GM12878 (cell line): Measurements from ENCODE around the gene SMARCB1. TPM values are rescaled to one million over a fixed set of nuclear protein-coding genes. Genes with fewer than 3 reads are reported as not detected.

ENCODE experiments used
- ATAC-seq: fragments of 200-7000 bp; cut with Tn5 transposase; 3 replicates; pipeline ENCODE4 v1.9.1; 2020; ENCODE audit warnings: mild to moderate bottlenecking, moderate library complexity
- BruUV-seq: library from RNA; stranded (reverse); fragments of 400-500 nt; replicated peaks from 2 replicates; lab custom pipeline; 2021; lab: Mats Ljungman, UMichigan
- CTCF ChIA-PET: fragments of 300-600 bp; sonication (Branson Sonifier 250); formaldehyde crosslinking; extraction: SDS; loops from one replicate; lab custom pipeline; 2021; ENCODE audit warnings: inconsistent platforms; lab: Yijun Ruan, JAX
- POLR2A ChIA-PET: fragments of 350-600 bp; formaldehyde crosslinking; extraction: SDS; loops from one replicate; lab custom pipeline; 2021; ENCODE audit warnings: inconsistent platforms; lab: Charles Lee
- RAD21 ChIA-PET: fragments of 300-600 bp; sonication (Branson Sonifier 250); formaldehyde crosslinking; loops from one replicate; lab custom pipeline; 2023; ENCODE audit warnings: antibody characterized with exemption; ENCODE audit not compliant: unreplicated experiment; lab: Charles Lee
- SMC1A ChIA-PET: fragments of 300-600 bp; sonication (Branson Sonifier 250); formaldehyde crosslinking; loops from one replicate; lab custom pipeline; 2023; ENCODE audit not compliant: unreplicated experiment, uncharacterized antibody; lab: Charles Lee
- DNase-seq: peaks from one replicate; pipeline ENCODE4 v3.0.0-alpha.2; 2011; ENCODE audit warnings: low read depth, low spot score
- FAIRE-seq: peaks from 3 replicates; lab custom pipeline; 2011; peaks lifted over from hg19 to GRCh38; lab: Jason Lieb, UNC
- H2AFZ ChIP-seq: 2 replicates; pipeline ENCODE4 v1.6.0; 2011; ENCODE audit warnings: low read depth, low read length, control low read depth; ENCODE audit not compliant: control insufficient read depth
- H3K27ac ChIP-seq: 2 replicates; pipeline ENCODE4 v1.5.1; 2011; ENCODE audit warnings: control low read depth; ENCODE audit not compliant: control insufficient read depth, insufficient read depth
- H3K27me3 ChIP-seq, 2 experiments: replicated peaks in 1 of 2; 2 replicates each; pipeline versions ENCODE4 v1.6.0 to v1.6.1; 2011; ENCODE audit warnings: low read length in 1 of 2; ENCODE audit not compliant: control insufficient read depth in 2 of 2, insufficient read depth in 2 of 2
- H3K36me3 ChIP-seq, 2 experiments: 2 replicates each; pipeline ENCODE4 v1.5.1; 2011; ENCODE audit warnings: low read length in 1 of 2; ENCODE audit not compliant: control insufficient read depth in 2 of 2, insufficient read depth in 2 of 2
- H3K4me1 ChIP-seq: 2 replicates; pipeline ENCODE4 v1.6.1; 2011; ENCODE audit warnings: mild to moderate bottlenecking, low read length, moderate library complexity, mixed read lengths; ENCODE audit not compliant: control insufficient read depth, insufficient read depth
- H3K4me2 ChIP-seq: 2 replicates; pipeline ENCODE4 v1.6.0; 2011; ENCODE audit warnings: control low read depth; ENCODE audit not compliant: control insufficient read depth, insufficient read depth
- H3K4me3 ChIP-seq: fragments of 200-600 bp; sonication (generic); 2 replicates; pipeline ENCODE4 v1.5.1; 2016
- H3K79me2 ChIP-seq: 2 replicates; pipeline ENCODE4 v1.6.0; 2011; ENCODE audit warnings: low read length; ENCODE audit not compliant: control insufficient read depth, insufficient read depth
- H3K9ac ChIP-seq: 2 replicates; pipeline ENCODE4 v1.8.0; 2011; ENCODE audit warnings: low read length, control low read depth, mixed read lengths; ENCODE audit not compliant: control insufficient read depth, insufficient read depth
- H3K9me3 ChIP-seq: replicated peaks from 3 replicates; pipeline ENCODE4 v1.5.1; 2011; ENCODE audit warnings: mild to moderate bottlenecking, low read length; ENCODE audit not compliant: control insufficient read depth, insufficient read depth
- H4K20me1 ChIP-seq: 2 replicates; pipeline ENCODE4 v1.6.0; 2011; ENCODE audit not compliant: control insufficient read depth, insufficient read depth
- CHD4 ChIP-seq: fragments of 200-600 bp; sonication (generic); IDR thresholded peaks from 2 replicates; pipeline ENCODE4 v1.6.1; 2016; ENCODE audit warnings: mild to moderate bottlenecking
- CREB1 ChIP-seq: IDR thresholded peaks from 2 replicates; pipeline ENCODE4 v1.6.1; 2012; ENCODE audit warnings: low read depth, mild to moderate bottlenecking, inconsistent platforms
- FOS ChIP-seq: IDR thresholded peaks from 3 replicates; pipeline ENCODE4 v1.6.1; 2011; ENCODE audit warnings: borderline replicate concordance; ENCODE audit not compliant: insufficient read length; ENCODE audit errors: extremely low read depth
- HCFC1 ChIP-seq: fragments of 150-350 bp; IDR thresholded peaks from 2 replicates; pipeline ENCODE4 v1.6.1; 2014; ENCODE audit warnings: low read length
- IKZF1 ChIP-seq: fragments of 450-650 bp; conservative IDR thresholded peaks from 2 replicates; pipeline ENCODE4 v1.6.1; 2017; ENCODE audit warnings: antibody characterized with exemption, mild to moderate bottlenecking
- NFYB ChIP-seq: IDR thresholded peaks from 2 replicates; pipeline ENCODE4 v1.6.1; 2011; ENCODE audit warnings: low read depth, mild to moderate bottlenecking, low read length, improper control_type of control experiment, moderate library complexity; ENCODE audit not compliant: insufficient read depth
- SIN3A ChIP-seq: IDR thresholded peaks from 2 replicates; pipeline ENCODE4 v1.6.1; 2012; ENCODE audit warnings: low read depth, low read length, improper control_type of control experiment
- TAF1 ChIP-seq: IDR thresholded peaks from 2 replicates; pipeline ENCODE4 v1.6.1; 2011; ENCODE audit warnings: mild to moderate bottlenecking, low read depth, low read length, borderline replicate concordance
- ZNF217 ChIP-seq: fragments of 450-650 bp; IDR thresholded peaks from 2 replicates; pipeline ENCODE4 v1.6.1; 2017; ENCODE audit warnings: antibody characterized with exemption, mild to moderate bottlenecking
- WGBS: methylation state at CpG from one replicate; pipeline ENCODE4 v1.1.6; 2016; ENCODE audit warnings: low lambda C conversion rate; ENCODE audit not compliant: insufficient replicate concordance, insufficient coverage; ENCODE audit errors: missing lambda C conversion rate; 5-methylcytosine and 5-hydroxymethylcytosine counted together
- in situ Hi-C: fragments of 300-500 bp; cut with MboI; formaldehyde crosslinking; loops from 9 replicates; pipeline ENCODE4 v1.14.3; 2018; ENCODE audit warnings: mixed read lengths
- intact Hi-C: fragments of 100-400 bp; cut with micrococcal nuclease; formaldehyde crosslinking; loops from one replicate; pipeline ENCODE4 v1.14.2; 2022; ENCODE audit not compliant: unreplicated experiment
- polyA plus RNA-seq, 11 experiments: library from polyadenylated mRNA; depleted of rRNA in 4 of 11; unstranded in 6 of 11; stranded (reverse) in 5 of 11; fragments of >200 nt; fragmentation: Nextera tagmentation in 4 of 11; fragmentation: Illumina TruSeq in 1 of 11; extraction: Ambion mirVana in 4 of 11; extraction: Trizol in 1 of 11; gene quantifications; 1 replicate in 1 of 11; 2 replicates in 10 of 11; pipeline versions ENCODE4 v1.2.1 to v1.2.3, GENCODE V29; 2011 to 2016; ENCODE audit warnings: inconsistent platforms in 2 of 11, missing spikeins in 2 of 11, low read depth in 1 of 11
- total RNA-seq, 4 experiments: library from RNA; depleted of rRNA in 3 of 4; stranded (reverse); fragments of >200 nt in 3 of 4; fragmentation: Illumina TruSeq in 1 of 4; extraction: Trizol in 1 of 4; gene quantifications; 2 replicates each; pipeline versions ENCODE4 v1.2.1 to v1.2.3, GENCODE V29; 2013 to 2021
- TF ChIP-seq, protein P1 (sequence below): fragments of 450-650 bp; IDR thresholded peaks from 2 replicates; pipeline ENCODE4 v1.6.1; 2014; ENCODE audit warnings: mild to moderate bottlenecking
- TF ChIP-seq, protein P2 (sequence below): IDR thresholded peaks from 2 replicates; pipeline ENCODE4 v1.6.1; 2012; ENCODE audit warnings: low read depth, low read length, improper control_type of control experiment
- TF ChIP-seq, protein P3 (sequence below): fragments of 450-650 bp; IDR thresholded peaks from 2 replicates; pipeline ENCODE4 v1.6.1; 2017; ENCODE audit warnings: low read depth, mild to moderate bottlenecking, moderate library complexity
- TF ChIP-seq, protein P4 (sequence below): fragments of 450-650 bp; formaldehyde crosslinking; IDR thresholded peaks from 2 replicates; pipeline ENCODE4 v1.4.0; 2022; ENCODE audit warnings: mild to moderate bottlenecking, moderate library complexity

The SMARCB1 gene
- total and polyA plus RNA-seq, 10 of the 15 experiments (the other 5 are each of a cell fraction or from before 2014, with no cell fraction given): 9.1 to 215 (median 183) TPM

DNA sequence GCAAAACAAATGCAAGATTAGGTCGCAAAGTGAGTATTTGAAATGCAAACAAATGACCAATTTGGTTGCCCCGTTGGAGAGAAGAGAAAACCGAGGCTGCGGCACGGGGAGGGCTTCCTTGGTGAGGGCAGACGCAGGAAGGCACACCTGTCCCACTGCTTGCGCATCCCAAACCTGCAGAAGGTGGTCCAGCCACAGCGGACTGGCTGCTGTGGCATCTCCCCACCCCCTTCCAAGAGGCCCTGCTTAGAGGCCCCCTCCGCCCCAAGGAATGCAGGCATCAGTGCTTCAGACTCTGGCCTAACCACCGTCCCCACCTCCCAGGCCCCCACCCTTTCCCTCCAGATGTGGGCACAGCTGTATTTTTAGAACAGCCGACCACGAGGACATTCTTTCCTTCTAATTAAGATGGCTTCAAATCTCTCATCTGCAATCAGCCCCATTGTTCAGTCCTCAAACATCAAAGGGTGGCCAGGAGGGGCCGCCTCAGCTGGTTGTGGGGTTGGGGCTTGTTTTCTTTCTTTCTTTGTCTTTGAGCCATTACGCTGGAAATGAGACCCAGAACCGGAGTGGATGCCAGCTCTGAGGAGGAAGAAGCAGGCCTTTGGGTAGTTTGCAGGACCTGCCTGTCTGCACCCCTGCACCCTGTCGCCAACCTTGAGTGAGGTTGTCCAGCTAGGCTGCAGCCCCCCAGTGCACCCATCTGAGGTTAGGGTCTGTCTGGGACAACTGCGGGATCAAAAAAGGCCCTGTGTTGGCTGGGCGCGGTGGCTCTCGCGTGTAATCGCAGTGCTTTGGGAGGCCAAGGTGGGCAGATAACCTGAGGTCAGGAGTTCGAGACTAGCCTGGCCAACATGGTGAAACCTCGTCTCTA is 61.5 kb downstream of the SMARCB1 start:
- CTCF ChIA-PET: interaction anchor here (0.7 to 9.7 kb wide), 5 partner anchors 9 to 220 kb away, joined by 3 to 197 read pairs (median 7); partner anchors contain the start of genes CHCHD10, DERL3 and SLC2A11
- POLR2A ChIA-PET: interaction anchor here (1.0 to 1.3 kb wide), 2 partner anchors 73 to 77 kb away, joined by 3 read pairs; no protein-coding TSS in a partner anchor
- Histone ChIP-seq H3K4me1 (peaks cover 70% of the 10 kb centered on the region), H2AFZ (no peak overlapping the region), H4K20me1 (no peaks in the 10 kb centered on the region), H3K4me2 (no peak overlapping the region), H3K4me3 (no peak overlapping the region), H3K27ac (no peak overlapping the region), H3K9me3 (no peaks in the 10 kb centered on the region), H3K9ac (no peak overlapping the region), H3K27me3 (no peaks in the 10 kb centered on the region), H3K36me3 (no peaks in the 10 kb centered on the region), H3K79me2 (no peaks in the 10 kb centered on the region)
- ATAC-seq (no peak), FAIRE-seq (no peak), DNase-seq (no peak)
- intact Hi-C loops (loop anchor here (2.0 to 5.0 kb wide), 2 partner anchors 221 to 305 kb away; no protein-coding TSS in a partner anchor), in situ Hi-C loops (loop anchor here (5.0 kb wide), 2 partner anchors 221 to 301 kb away; no protein-coding TSS in a partner anchor)
- SMC1A ChIA-PET: interaction anchor here (0.6 to 1.6 kb wide), 4 partner anchors 9 to 98 kb away, joined by 3 to 8 read pairs (median 4); partner anchors contain the start of gene ZNF70
- BruUV-seq: no TSS peak
- RAD21 ChIA-PET: interaction anchor here (0.7 to 5.1 kb wide), 6 partner anchors 9 to 136 kb away, joined by 3 to 38 read pairs (median 3); partner anchors contain the start of genes CHCHD10 and MIF
- WGBS: 49% methylated on average over 23 of the region's 24 CpGs
- no peak for TF ChIP-seq NFYB
- TF ChIP-seq TAF1: no peak
- TF ChIP-seq CHD4: no peak
- TF ChIP-seq, protein P1, sequence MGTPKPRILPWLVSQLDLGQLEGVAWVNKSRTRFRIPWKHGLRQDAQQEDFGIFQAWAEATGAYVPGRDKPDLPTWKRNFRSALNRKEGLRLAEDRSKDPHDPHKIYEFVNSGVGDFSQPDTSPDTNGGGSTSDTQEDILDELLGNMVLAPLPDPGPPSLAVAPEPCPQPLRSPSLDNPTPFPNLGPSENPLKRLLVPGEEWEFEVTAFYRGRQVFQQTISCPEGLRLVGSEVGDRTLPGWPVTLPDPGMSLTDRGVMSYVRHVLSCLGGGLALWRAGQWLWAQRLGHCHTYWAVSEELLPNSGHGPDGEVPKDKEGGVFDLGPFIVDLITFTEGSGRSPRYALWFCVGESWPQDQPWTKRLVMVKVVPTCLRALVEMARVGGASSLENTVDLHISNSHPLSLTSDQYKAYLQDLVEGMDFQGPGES: no peak
- TF ChIP-seq ZNF217: no peak
- TF ChIP-seq HCFC1: no peak
- TF ChIP-seq, protein P2, sequence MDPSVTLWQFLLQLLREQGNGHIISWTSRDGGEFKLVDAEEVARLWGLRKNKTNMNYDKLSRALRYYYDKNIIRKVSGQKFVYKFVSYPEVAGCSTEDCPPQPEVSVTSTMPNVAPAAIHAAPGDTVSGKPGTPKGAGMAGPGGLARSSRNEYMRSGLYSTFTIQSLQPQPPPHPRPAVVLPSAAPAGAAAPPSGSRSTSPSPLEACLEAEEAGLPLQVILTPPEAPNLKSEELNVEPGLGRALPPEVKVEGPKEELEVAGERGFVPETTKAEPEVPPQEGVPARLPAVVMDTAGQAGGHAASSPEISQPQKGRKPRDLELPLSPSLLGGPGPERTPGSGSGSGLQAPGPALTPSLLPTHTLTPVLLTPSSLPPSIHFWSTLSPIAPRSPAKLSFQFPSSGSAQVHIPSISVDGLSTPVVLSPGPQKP: no peak
- TF ChIP-seq, protein P3, sequence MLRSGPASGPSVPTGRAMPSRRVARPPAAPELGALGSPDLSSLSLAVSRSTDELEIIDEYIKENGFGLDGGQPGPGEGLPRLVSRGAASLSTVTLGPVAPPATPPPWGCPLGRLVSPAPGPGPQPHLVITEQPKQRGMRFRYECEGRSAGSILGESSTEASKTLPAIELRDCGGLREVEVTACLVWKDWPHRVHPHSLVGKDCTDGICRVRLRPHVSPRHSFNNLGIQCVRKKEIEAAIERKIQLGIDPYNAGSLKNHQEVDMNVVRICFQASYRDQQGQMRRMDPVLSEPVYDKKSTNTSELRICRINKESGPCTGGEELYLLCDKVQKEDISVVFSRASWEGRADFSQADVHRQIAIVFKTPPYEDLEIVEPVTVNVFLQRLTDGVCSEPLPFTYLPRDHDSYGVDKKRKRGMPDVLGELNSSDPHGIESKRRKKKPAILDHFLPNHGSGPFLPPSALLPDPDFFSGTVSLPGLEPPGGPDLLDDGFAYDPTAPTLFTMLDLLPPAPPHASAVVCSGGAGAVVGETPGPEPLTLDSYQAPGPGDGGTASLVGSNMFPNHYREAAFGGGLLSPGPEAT: no peak
- TF ChIP-seq, protein P4, sequence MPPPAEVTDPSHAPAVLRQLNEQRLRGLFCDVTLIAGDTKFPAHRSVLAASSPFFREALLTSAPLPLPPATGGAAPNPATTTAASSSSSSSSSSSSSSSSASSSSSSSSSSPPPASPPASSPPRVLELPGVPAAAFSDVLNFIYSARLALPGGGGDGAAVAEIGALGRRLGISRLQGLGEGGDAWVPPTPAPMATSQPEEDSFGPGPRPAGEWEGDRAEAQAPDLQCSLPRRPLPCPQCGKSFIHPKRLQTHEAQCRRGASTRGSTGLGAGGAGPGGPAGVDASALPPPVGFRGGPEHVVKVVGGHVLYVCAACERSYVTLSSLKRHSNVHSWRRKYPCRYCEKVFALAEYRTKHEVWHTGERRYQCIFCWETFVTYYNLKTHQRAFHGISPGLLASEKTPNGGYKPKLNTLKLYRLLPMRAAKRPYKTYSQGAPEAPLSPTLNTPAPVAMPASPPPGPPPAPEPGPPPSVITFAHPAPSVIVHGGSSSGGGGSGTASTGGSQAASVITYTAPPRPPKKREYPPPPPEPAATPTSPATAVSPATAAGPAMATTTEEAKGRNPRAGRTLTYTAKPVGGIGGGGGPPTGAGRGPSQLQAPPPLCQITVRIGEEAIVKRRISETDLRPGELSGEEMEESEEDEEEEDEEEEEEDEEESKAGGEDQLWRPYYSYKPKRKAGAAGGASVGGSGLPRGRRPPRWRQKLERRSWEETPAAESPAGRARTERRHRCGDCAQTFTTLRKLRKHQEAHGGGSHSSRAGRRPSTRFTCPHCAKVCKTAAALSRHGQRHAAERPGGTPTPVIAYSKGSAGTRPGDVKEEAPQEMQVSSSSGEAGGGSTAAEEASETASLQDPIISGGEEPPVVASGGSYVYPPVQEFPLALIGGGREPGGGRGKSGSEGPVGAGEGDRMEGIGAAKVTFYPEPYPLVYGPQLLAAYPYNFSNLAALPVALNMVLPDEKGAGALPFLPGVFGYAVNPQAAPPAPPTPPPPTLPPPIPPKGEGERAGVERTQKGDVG (CRISPR knock-in tag): no peak
- TF ChIP-seq FOS: no peak
- no peak for TF ChIP-seq IKZF1
- TF ChIP-seq CREB1: no peak
- TF ChIP-seq SIN3A: no peak
